Natural killer cell (primary cell): Measurements from ENCODE around the gene RFNG. TPM values are rescaled to one million over a fixed set of nuclear protein-coding genes. Genes with fewer than 3 reads are reported as not detected.
A peak's percentile ranks its signal among the peaks of the same experiment; 100 is the strongest.

Experiments
- ATAC-seq, 3 donors: fragments of 150-1000 bp in 2 of 3; fragments of 200-7000 bp in 1 of 3; cut with Tn5 transposase; 1 replicate in 1 of 3; 2 replicates in 2 of 3; pipeline ENCODE4 v1.10.0; 2021; ENCODE audit warnings: mild to moderate bottlenecking in 2 of 3, moderate library complexity in 2 of 3
- DNase-seq, 2 donors: peaks; one replicate each; pipeline versions ENCODE4 v3.0.0 to v3.0.0-alpha.2; 2013 to 2021; ENCODE audit warnings: mixed read lengths in 1 of 2
- H3K27ac ChIP-seq: one replicate; pipeline ENCODE4 v1.5.1; 2013; ENCODE audit warnings: mild to moderate bottlenecking, low read length
- H3K27me3 ChIP-seq: one replicate; pipeline ENCODE4 v1.6.1; 2013; ENCODE audit warnings: low read length; ENCODE audit not compliant: control insufficient read depth, insufficient read depth
- H3K36me3 ChIP-seq: one replicate; pipeline ENCODE4 v1.6.1; 2013; ENCODE audit warnings: low read length; ENCODE audit not compliant: control insufficient read depth, insufficient read depth
- H3K4me1 ChIP-seq: one replicate; pipeline ENCODE4 v1.6.1; 2013; ENCODE audit warnings: low read length; ENCODE audit not compliant: control insufficient read depth, insufficient read depth
- H3K4me3 ChIP-seq: one replicate; pipeline ENCODE4 v1.5.1; 2013; ENCODE audit warnings: low read length
- H3K9me3 ChIP-seq: one replicate; pipeline ENCODE4 v1.6.1; 2013; ENCODE audit warnings: low read length; ENCODE audit not compliant: control insufficient read depth, insufficient read depth
- H3K27ac Mint-ChIP-seq, 2 donors: one replicate each; pipeline ENCODE4 v1.8.0; 2022; ENCODE audit warnings: mild to moderate bottlenecking in 2 of 2, mixed read lengths in 2 of 2, moderate library complexity in 1 of 2
- H3K27me3 Mint-ChIP-seq, 2 donors: one replicate each; pipeline ENCODE4 v1.8.0; 2022; ENCODE audit warnings: low read depth in 2 of 2, mixed read lengths in 2 of 2
- H3K36me3 Mint-ChIP-seq: one replicate; pipeline ENCODE4 v1.8.0; 2022; ENCODE audit warnings: mixed read lengths
- H3K4me1 Mint-ChIP-seq, 2 donors: one replicate each; pipeline ENCODE4 v1.8.0; 2022; ENCODE audit warnings: mixed read lengths in 2 of 2
- H3K4me3 Mint-ChIP-seq: one replicate; pipeline ENCODE4 v1.8.0; 2022; ENCODE audit warnings: mild to moderate bottlenecking, moderate library complexity, mixed read lengths
- H3K9me3 Mint-ChIP-seq, 2 donors: one replicate each; pipeline ENCODE4 v1.8.0; 2022; ENCODE audit warnings: mixed read lengths in 2 of 2
- CTCF ChIP-seq: fragments of 200-600 bp; IDR thresholded peaks from one replicate; pipeline ENCODE4 v1.8.0; 2022; ENCODE audit warnings: antibody characterized with exemption
- WGBS: methylation state at CpG from one replicate; pipeline ENCODE4 v1.1.7; 2013; ENCODE audit warnings: missing lambda C conversion rate; ENCODE audit not compliant: insufficient coverage; 5-methylcytosine and 5-hydroxymethylcytosine counted together
- intact Hi-C: fragments of 100-400 bp; cut with micrococcal nuclease; formaldehyde crosslinking; loops from one replicate; pipeline ENCODE4 v1.14.2; 2022
- total RNA-seq, 4 donors: library from RNA; stranded (reverse); fragments of 120-200 nt in 1 of 4; gene quantifications; one replicate each; pipeline versions ENCODE4 v1.2.3 to v1.2.4, GENCODE V29; 2013 to 2022

The RFNG gene
- total RNA-seq, 3 donors from 2014 or later (not counting 1 experiment from before 2014, with no cell fraction given) = 22.7 to 26.7 (median 23.2) TPM

- peak in 1 of 3 donors; percentile 5 for ATAC-seq
- Histone ChIP-seq H3K9me3 (no peaks in the 10 kb centered on the region), H3K4me3 (no peak overlapping the region), H3K4me1 (no peaks in the 10 kb centered on the region), H3K27ac (no peak overlapping the region), H3K36me3 (peaks cover 19% of the 10 kb centered on the region), H3K27me3 (no peaks in the 10 kb centered on the region)
- H3K36me3 Mint-ChIP-seq = no peaks in the 10 kb centered on the region
- TF ChIP-seq CTCF = no peak
- H3K4me1 Mint-ChIP-seq = no peaks in the 10 kb centered on the region
- WGBS = 88% methylated on average over 28 of the region's 28 CpGs
- H3K27me3 Mint-ChIP-seq = no peaks in the 10 kb centered on the region
- H3K4me3 Mint-ChIP-seq = no peak overlapping the region
- no peaks in the 10 kb centered on the region for H3K9me3 Mint-ChIP-seq
- no peak for DNase-seq
- intact Hi-C loops = no loop called here
- H3K27ac Mint-ChIP-seq = no peak overlapping the region
Measured at GRCh38 chr17:82077617-82078358, 26.2 kb upstream of the RFNG start.

- Histone ChIP-seq H3K27ac (no peak overlapping the region), H3K4me1 (no peaks in the 10 kb centered on the region), H3K9me3 (no peaks in the 10 kb centered on the region), H3K27me3 (no peaks in the 10 kb centered on the region), H3K36me3 (peaks cover 14% of the 10 kb centered on the region), H3K4me3 (no peak overlapping the region)
- no peak for TF ChIP-seq CTCF
- no peaks in the 10 kb centered on the region for H3K27me3 Mint-ChIP-seq
- no peak overlapping the region for H3K27ac Mint-ChIP-seq
- H3K36me3 Mint-ChIP-seq = no peaks in the 10 kb centered on the region
- WGBS = 93% methylated on average over 21 of the region's 21 CpGs
- ATAC-seq = peak in 1 of 3 donors; percentile 11
- no peak for DNase-seq
- H3K4me3 Mint-ChIP-seq = no peak overlapping the region
- no peaks in the 10 kb centered on the region for H3K4me1 Mint-ChIP-seq
- intact Hi-C loops = no loop called here
- H3K9me3 Mint-ChIP-seq = no peaks in the 10 kb centered on the region
Measured at GRCh38 chr17:82076785-82077591, 25.4 kb upstream of the RFNG start.

- no peaks in the 10 kb centered on the region for H3K9me3 Mint-ChIP-seq
- no peaks in the 10 kb centered on the region for H3K36me3 Mint-ChIP-seq
- intact Hi-C loops = no loop called here
- H3K4me1 Mint-ChIP-seq = no peaks in the 10 kb centered on the region
- H3K36me3 ChIP-seq = peaks cover 13% of the 10 kb centered on the region
- no peak overlapping the region for H3K4me3 Mint-ChIP-seq
- no peak overlapping the region for H3K27ac ChIP-seq
- DNase-seq (no peak), ATAC-seq (no peak)
- no peaks in the 10 kb centered on the region for H3K27me3 ChIP-seq
- TF ChIP-seq CTCF = no peak
- H3K27me3 Mint-ChIP-seq = no peaks in the 10 kb centered on the region
- H3K4me1 ChIP-seq = no peaks in the 10 kb centered on the region
- no peak overlapping the region for H3K4me3 ChIP-seq
- WGBS = 87% methylated on average over 25 of the region's 25 CpGs
- no peak overlapping the region for H3K27ac Mint-ChIP-seq
- H3K9me3 ChIP-seq = no peaks in the 10 kb centered on the region
Measured at GRCh38 chr17:82076018-82076784, 24.6 kb upstream of the RFNG start.
